ENCODE results near the gene CCDC179.

The CCDC179 gene

DNA sequence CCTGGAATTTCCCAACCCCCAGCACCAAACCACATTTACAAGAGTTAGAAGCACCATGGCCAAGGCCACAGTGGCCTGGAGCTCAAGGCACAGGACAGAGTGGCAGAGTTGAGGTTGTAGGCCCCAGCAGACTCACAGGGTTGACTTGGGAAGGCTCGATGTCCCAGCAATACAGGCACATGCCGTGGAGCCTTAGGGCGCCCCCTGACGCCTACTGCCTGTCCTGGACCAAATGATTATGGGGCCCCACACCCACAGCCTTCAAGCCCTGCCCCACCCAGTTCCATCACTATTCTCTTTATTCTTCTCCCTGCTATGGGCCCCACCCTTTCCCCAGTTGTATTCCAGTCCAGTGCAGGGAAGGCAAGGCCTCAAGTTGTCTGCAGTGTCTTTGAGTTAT lies at the start of gene CCDC179:
Gene CCDC179 (minus strand): TSS at position 234 of the 400 bp plus-strand sequence. CDS start 53 bp downstream, at position 181.
- no peak for DNase-seq (ENCODE audit: low spot score)

DNA sequence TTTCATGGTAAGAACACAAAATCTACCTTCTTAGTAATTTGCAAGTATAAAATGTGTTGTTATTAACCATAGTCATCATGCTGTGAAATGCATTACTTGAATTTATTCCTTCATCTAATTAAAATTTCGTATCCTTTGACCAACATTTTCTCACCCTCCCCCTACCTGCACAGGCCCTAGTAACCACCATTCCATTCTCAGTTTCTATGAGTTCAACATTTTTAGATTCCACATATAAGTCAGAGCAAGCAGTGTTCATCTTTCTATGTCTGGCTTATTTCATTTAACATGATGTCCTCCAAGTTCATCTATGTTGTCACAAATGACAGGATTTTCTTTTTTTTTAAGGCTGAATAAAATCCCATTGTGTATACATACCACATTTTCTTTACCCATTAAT lies 43.5 kb upstream of the CCDC179 start:
- DNase-seq (ENCODE audit: low spot score), result no peak

DNA sequence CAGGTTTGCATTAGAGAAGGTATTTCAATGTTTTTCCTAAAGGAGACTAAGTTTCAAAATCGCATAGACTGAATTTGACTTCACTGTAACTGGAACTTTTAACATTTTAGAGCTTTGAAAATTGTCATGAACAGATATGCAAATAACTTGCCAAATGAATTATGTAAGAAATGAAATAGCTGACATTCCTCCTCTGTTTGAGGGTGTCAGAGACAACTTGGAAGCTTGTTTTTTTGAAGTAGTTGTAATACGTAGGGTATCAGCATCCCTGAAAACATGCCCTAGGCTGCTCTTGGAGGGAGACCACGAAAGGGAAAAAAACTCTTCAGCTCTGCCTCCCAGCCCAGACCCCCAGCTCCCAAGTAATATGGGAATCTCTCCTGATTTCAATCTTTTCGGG lies 41.3 kb upstream of the CCDC179 start:
- DNase-seq (ENCODE audit: low spot score), result no peak

DNA sequence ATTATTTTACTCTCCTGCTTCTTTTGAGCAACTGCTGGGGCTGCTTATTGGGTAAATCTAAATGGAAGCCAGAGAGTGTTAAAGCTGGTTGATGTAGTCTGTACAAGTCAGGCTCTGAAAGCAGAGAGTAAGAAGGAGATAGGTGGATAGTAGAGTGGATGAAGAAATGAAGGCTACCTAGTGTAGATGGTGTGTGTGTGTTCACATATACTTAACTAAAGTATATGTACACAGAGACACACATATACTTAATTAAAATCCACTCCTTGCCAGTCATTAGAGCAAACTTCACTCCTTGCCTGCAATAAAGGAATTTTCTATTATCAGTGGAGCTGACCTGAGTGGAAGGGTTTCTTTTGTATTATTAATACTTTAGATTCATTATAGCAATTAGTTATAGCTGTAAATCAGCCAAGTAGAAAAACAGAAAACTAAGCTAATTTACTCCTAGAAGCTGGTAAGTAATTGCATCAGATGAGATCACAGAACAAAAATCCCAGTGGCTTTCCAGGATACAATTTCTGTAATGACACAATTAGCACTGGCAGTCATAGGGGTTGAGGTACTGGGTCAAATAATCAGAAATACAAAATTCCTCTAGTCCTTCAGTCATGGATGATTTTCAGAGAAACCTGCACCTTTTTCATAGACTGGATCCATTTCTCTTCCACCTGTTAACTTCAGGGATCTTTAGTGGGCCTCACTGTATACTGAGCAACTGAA lies 40.7 kb upstream of the CCDC179 start:
- DNase-seq (ENCODE audit: low spot score), result no peak

DNA sequence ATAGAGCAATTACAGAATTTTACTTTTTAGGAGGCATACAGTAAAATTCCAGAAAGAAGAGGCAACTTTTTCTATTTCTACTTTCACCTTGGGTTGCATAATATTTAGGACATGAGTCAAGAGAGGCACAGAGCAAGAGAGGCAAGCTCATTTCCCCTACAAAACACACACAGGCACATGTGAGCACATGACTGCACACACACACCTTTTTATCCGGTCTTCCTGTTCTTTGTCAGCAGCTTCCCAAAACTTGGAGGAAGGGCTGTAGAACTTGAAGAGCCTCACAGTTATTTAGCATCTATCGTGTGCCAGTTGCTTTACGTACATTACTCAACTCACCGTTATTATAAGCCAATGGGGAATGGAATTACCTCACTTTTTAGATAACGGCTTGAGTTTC lies 37.8 kb upstream of the CCDC179 start:
- no peak for DNase-seq (ENCODE audit: low spot score)

DNA sequence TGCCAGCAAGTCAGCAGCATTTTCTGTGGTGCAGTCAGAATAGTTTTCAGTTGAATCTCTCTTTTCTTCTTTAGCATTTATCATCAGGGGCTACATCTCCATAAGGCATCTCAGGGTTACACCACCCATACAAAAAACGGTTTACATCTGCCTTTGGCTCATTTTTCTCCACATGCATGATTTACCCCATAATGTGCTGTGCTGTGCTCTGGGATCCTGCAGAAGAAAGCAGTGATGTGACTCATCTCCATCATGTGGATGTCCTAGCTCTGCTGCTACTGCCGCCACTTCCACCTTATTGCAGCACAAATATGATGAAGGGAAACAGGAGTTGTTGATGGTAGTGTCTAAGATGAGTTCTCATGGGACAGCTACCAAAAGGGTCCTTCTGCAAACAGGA lies 30.0 kb upstream of the CCDC179 start:
- no peak for DNase-seq (ENCODE audit: low spot score)

DNA sequence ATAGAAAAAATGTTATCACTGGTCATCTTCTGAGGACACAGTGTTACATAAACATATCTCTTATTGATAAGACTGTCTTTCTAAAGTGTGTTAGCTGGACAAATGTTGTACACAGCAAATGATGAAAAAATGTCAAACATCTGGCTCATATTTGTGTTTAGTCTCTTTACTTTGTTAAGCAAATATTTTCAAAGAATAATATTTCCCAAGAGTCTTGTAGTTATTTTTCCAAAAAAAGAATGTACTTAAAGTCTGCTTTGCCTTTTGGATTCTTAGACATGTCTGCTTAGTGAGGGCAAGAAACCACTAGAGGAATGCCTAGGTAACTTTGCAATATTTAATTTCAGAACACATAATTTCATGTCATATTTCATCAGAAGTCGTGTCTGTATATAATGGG lies 23.9 kb upstream of the CCDC179 start:
- no peak for DNase-seq (ENCODE audit: low spot score)

DNA sequence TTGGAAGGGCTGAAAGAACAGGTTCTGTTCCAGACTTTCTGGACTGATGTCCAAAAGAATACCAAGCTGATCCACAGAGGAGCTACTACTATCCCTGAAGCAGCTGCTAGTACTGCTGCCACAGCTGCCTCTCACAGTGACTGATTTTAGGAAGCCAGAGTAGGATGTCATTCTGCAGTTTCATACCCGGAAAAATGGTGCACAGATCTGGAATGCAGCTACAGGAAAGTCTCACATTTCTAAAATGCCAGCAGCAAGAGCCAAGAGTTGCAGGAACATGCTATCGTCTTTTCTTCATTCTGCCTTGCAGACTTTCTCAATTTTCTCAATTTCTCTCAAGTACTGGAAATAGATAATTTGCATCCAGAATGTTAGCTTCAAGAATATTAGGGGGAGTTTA lies 19.4 kb upstream of the CCDC179 start:
- no peak for DNase-seq (ENCODE audit: low spot score)

DNA sequence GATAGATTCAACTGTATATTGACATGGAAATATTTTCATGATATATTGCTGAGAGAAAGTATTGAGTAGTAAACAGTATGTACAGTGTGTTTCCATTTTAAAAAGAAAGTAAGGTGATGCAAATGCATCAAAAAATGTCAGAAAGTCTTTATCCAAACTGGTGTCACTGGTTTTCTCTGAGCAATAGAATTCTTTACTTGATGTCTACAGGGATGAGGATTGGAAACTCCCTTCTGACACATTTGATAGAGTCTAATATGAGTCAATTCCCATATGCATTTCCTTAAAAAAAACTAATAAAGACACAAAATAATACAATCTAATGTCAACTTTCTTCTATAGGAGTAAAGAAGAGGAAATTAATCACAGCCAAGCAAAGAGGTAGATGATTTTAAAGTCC lies 18.3 kb upstream of the CCDC179 start:
- DNase-seq (ENCODE audit: low spot score), result no peak

DNA sequence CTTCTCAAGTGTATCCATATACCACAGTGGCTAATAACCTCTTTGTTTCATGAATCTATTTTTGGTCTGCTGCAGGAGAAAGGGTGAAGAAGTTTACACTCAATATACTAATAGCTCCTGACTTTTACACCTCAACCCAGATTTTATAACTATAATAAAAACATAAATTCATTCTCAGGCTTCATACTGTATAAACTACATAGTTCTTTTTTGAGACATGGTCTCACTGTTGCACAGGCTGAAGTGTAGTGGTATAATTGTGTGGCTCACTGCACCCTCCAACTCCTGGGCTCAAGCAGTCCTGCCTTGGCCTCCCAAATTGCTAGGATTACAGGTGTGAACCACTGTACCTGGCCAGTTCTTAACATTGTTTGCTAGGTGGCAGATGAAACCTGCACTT lies 17.8 kb upstream of the CCDC179 start:
- no peak for DNase-seq (ENCODE audit: low spot score)

DNA sequence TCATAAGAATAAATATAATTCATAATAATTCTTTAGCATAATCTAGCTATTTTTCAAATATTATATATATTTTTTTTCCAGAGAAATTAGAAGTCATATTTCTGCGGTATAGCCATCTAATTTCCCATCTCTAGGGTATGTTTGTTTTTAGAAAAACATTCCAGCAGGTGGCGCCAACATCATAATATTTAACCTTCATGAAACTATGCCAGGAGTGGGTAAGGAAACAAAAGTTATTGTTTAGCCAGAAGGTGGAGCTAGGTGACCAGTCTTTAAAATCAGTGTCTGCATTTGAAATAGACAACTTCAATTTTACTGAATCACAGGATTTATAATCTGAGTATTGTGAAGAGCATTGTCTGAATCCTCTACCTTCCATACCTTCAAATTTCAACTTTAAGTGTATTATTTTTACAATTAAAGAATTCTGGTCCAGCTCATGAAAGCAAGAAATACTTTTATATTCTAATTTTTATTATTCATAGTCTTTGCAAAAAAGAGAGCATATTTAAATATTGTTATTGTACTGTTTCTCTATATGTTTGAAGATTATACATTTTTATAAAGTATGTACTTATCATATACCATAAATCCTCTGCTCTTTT lies 15.7 kb upstream of the CCDC179 start:
- DNase-seq (ENCODE audit: low spot score), result peak; percentile 80

DNA sequence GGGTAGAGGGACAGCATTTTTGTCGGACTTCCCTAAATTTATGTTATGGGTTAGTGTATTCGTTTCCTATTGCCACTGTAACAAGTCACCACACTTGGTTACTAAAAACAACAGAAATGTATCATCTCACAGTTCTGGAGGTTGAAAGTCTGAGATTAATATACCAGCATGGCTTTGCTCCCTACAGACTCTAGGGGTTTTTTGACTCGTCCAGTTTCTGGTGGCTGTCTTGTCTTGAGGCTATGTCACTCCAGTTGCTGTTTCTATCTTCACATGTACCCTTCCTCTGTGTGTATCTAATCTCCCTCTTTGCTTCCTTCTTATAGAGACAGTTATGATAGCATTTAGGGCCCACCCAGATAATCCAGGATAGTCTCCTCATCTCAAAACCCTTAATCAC lies 9.1 kb upstream of the CCDC179 start:
- no peak for DNase-seq (ENCODE audit: low spot score)

DNA sequence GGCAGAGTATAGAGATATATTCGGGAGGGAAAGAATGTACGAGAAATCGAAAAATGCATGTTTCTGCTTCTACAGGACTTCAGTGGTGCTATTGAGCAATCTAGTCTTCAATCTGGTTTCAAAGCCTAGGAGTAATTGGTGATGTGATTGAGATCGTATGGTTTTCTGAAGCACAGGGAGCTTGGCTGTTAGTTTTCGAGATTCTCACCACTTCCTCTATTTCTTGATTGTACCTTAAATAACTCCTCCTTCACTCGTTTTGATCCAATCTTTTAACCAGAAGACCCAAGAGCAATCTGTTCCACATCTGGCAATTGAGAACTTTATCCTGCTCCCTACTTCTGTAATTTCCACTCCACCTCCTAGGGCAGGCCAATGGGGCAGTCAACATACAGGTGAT lies 518 bp downstream of the CCDC179 start:
- no peak for DNase-seq (ENCODE audit: low spot score)

DNA sequence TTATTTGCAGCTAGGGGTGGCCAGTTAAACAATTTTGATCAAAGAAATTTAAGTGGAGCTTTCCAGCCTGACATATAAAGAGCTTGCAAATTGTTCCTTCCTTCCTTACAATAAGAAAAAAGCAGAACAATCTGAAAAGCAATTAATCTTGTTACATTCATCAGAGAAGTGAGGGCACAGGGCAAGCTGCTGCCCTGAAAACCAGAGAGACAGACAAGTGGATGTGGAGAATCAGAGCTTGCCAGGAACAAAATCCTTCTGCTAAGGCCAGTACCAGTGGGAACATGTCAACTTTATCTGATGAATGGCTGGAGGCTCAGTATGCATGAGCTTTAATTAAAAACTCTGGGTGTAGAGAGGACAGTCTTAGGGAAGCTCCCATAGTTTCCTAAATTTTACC lies 8.8 kb downstream of the CCDC179 start:
- DNase-seq (ENCODE audit: low spot score), result no peak

DNA sequence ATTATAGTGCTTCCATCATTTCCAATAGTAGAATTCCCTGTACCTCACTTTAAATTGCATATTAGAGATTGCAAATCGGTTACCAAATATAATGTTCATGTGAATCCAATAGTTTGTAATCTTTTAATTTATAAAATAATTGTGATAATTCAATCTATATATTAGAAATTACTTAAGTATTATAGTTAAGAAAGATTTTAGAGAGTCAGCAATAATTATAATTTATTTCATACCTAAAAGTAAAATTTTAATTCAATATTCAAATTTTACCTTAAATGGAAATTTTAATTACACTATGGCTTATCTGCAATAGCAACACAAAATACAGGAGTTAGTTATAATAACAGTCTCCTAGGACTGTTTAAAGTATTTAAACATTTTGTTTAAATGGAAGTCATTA lies 13.5 kb downstream of the CCDC179 start:
- no peak for DNase-seq (ENCODE audit: low spot score)

DNA sequence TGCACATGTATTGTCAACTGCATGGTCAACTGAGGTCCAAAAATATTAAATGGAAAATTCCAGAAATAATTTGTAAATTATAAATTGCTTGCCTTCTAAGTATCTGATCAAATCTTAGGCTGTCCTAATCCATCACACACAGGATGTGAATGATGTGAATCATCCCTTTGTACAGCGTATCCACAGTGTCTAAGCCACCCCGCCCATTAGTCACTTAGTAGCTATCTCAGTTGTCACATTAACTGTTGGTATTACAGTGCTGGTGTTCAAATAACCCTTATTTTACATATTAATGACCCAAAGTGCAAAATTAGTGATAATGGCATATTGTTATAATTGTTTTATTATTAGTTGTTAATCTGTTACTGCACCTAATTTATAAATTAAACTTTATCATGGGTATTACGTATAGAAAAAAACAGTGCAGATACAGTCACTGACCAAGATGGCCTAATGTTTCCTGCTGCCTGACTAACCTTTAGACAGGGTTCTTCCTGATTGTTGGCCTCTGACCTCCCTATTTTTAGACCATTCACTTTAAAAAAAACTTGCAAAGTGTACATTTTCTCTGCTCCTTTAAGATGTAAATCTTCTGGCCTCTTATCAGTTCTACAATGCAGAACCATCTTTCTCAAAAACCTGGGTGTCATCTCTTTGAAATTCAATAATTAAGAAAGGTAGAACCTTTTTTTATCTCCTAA lies 27.8 kb downstream of the CCDC179 start:
- peak; percentile 21 for DNase-seq (ENCODE audit: low spot score)

DNA sequence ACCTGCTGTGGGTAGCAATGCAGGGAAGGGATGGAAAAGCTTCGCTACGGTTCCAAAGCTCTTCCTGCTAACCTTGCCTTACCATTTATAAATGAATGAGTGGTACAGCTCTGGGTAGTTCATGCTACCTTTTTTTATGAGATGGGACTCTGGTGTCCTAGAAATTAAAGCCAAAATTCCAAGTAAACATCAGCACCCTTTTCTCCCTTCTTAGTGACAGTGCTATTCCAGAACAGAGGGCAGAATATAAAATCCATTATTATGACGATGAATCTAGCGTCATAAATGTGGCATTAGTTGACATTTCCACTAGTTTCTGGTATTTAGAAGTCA lies 30.2 kb downstream of the CCDC179 start:
- no peak for DNase-seq (ENCODE audit: low spot score)

DNA sequence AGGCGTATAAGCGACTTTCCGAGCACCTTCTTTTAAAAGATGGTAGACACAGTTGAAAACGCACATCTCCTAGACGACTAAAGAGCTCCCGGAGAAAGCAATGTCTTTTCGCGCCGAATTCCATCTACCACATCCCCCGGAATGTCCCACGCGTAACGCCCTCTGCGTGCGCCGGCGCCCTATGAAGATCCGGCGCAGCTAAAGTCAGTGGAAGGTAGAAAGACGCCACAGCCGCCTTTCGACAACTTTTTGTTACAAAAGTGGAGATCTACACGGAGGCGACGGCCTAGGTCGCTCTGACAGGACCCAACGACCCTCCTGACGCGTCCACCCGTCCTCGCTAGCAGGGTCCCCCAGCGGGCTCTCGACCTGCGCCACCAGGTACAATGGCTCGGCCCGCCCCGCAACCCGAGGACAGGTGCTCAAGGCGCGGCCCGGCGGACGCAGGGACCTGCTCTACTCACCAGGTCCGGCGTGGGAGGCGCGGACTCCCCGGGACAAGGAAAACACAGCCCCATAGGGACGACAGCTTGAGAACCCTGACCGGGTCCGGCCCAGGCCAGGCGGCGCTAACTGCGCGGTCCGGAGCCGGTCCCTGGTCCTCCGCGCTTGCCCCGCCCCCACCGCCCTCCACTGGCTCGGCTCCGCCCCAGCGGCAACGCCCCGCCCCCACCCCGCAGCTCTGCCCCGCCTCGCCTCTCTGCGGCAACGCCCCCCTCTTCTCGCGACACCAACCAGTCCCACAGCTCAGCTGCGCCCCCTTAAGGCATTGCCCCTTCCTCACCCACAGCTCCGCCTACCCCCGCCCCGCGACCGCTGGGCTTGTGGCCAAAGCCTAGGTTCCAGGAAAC lies 30.8 kb downstream of the CCDC179 start, which contains the start of gene SVIP:
Gene SVIP (minus strand): TSS at position 571 of the 851 bp plus-strand sequence. CDS start 53 bp downstream, at position 518.
- DNase-seq (ENCODE audit: low spot score), result peak; percentile 93

DNA sequence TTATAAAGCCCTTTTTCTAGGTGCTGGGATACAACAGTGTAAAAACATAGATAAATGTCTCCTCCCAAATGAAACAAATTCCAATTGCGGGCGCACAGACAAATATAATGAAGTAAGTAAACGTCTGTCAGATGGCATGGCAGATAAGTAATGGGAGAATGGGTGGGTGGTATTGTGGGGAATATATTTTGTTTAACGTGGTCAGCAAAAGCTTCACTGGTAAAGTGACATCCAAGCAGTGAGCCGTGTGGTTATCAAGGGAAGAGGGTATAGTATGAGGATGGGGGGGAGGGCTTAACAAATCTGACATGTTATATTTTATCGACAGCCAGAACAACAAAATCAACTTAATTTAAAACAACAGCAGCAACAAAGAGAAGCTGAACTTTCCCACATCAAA lies 31.9 kb downstream of the CCDC179 start:
- no peak for DNase-seq (ENCODE audit: low spot score)

DNA sequence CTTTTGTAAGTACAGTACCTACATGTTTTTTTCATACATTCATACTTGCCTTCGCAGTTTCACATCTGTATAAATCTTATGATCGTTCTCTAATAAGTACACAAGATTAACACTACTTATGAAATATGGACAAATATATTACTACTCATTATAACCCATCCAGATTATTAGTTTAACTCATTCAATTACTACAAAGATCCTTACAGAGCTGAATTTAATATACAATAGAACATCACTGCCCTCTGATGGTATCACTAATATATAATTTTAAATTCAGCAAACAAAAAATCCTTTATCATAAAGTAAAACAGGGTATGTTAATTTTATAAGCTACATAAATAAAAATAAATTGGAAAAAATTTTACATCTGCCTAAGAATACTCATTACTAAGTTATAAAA lies 38.1 kb downstream of the CCDC179 start:
- no peak for DNase-seq (ENCODE audit: low spot score)

DNA sequence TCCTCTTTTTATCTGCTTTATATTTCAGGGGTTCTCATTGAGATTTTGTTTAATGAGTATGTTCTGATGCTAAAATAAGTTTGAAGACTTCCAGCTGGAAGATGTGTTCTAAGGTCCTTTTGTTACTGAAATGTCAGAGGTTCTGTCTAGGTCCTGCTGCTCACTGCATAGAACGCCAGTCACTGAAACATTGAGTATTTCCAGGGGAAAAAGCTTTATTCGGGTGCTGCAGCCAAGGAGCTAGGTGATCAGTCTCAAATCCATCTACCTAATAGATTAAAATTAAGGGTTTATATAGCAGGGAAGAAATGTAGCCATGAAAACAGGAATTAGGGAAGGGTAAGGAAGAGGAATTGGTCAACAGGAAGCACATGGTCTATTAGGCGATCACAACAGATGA lies 50.4 kb downstream of the CCDC179 start:
- DNase-seq (ENCODE audit: low spot score), result no peak

DNA sequence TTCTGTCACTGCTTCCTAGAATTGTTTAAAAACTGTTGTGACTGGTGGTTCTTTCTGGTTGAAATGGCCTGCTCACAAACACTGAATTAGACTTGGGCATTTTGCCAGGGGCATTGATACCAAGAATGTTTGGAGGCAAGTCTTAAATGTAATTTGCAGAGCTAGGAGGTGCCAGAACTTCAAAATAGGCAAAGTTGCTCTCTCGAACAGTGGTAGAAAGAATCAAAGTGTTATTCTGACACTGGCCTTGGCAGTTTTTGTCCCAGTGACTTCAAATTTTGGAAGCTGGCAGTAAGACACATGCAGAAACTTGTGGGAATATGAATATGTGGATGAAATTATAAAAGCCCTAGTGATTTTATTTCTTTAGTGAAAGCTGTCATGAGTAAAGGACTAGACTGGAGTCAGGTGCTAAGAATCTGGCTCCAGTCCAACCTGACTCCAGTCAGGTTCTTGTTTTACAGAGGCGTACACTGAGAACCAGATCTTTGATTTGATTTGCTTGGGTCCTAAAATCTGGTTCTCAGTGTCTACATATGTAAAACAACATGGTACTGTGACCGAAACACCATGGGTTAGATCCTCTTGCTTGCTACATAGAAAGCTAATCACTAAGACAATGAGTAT lies 51.6 kb downstream of the CCDC179 start:
- DNase-seq (ENCODE audit: low spot score), result no peak

All from CD4-positive, alpha-beta T cell treated with Interleukin-2 at 100 ng/mL for 4 hours (primary cell).